SW480 (cell line): ENCODE results near the gene IL17A.
"Not testable (repeated sequence)": the region's sequence is repeated elsewhere in the genome, so short reads cannot be mapped to it uniquely, and the experiment has no call there.

ENCODE experiments used
- DNase-seq: peaks from one replicate; pipeline ENCODE4 v3.0.0-alpha.2; 2016; ENCODE audit warnings: low spot score

Gene IL17A

GRCh38 chr6:52164319-52165094, 21.7 kb upstream of the IL17A start:
- DNase-seq, result peak; percentile 52

GRCh38 chr6:52167267-52167666, 18.9 kb upstream of the IL17A start:
- no peak for DNase-seq

- DNase-seq, result not testable (repeated sequence)
These were observed 17.8 kb upstream of the IL17A start for GRCh38 chr6:52168351-52168750.

- no peak for DNase-seq
These were observed 12.1 kb upstream of the IL17A start for GRCh38 chr6:52174118-52174517.

GRCh38 chr6:52176550-52176949, 9.6 kb upstream of the IL17A start:
- no peak for DNase-seq

- no peak for DNase-seq
These were observed 8.2 kb upstream of the IL17A start for GRCh38 chr6:52177961-52178360.

- DNase-seq, result no peak
These were observed 5.2 kb upstream of the IL17A start for GRCh38 chr6:52180787-52181558.

- no peak for DNase-seq
These were observed 3.0 kb upstream of the IL17A start for GRCh38 chr6:52183131-52183713.

GRCh38 chr6:52186480-52186879, 305 bp downstream of the IL17A start:
- DNase-seq, result no peak

- no peak for DNase-seq
These were observed 923 bp downstream of the IL17A start for GRCh38 chr6:52187098-52187497.

- DNase-seq, result no peak
These were observed 3.8 kb downstream of the IL17A start for GRCh38 chr6:52189974-52190373.

GRCh38 chr6:52190409-52190808, 4.2 kb downstream of the IL17A start:
- no peak for DNase-seq

GRCh38 chr6:52191824-52192223, 5.6 kb downstream of the IL17A start:
- no peak for DNase-seq

- DNase-seq, result no peak
These were observed 9.7 kb downstream of the IL17A start for GRCh38 chr6:52195886-52196285.

GRCh38 chr6:52200088-52200487, 13.9 kb downstream of the IL17A start:
- not testable (repeated sequence) for DNase-seq

GRCh38 chr6:52201046-52201445, 14.9 kb downstream of the IL17A start:
- DNase-seq, result no peak

- no peak for DNase-seq
These were observed 15.3 kb downstream of the IL17A start for GRCh38 chr6:52201493-52201892.

- DNase-seq, result no peak
These were observed 20.9 kb downstream of the IL17A start for GRCh38 chr6:52207066-52207465.

- no peak for DNase-seq
These were observed 22.4 kb downstream of the IL17A start for GRCh38 chr6:52208612-52209011.

- DNase-seq, result no peak
These were observed 23.6 kb downstream of the IL17A start for GRCh38 chr6:52209770-52210169.

- DNase-seq, result no peak
These were observed 24.1 kb downstream of the IL17A start for GRCh38 chr6:52210227-52210626.

GRCh38 chr6:52213127-52213526, 27.0 kb downstream of the IL17A start:
- DNase-seq, result peak; percentile 90

GRCh38 chr6:52215787-52216186, 29.6 kb downstream of the IL17A start:
- no peak for DNase-seq
